K562 (cell line): ENCODE results near the gene TENT4B. TPM values are rescaled to one million over a fixed set of nuclear protein-coding genes. Genes with fewer than 3 reads are reported as not detected.
A peak's percentile ranks its signal among the peaks of the same experiment; 100 is the strongest.

Experiments
- DLX4 ChIP-seq: fragments of 250-450 bp; sonication (Bioruptor Pico); IDR thresholded peaks from 2 replicates; pipeline ENCODE4 v1.6.1; 2021; ENCODE audit warnings: mild to moderate bottlenecking
- ELK3 ChIP-seq: fragments of 450-650 bp; formaldehyde crosslinking; IDR thresholded peaks from 2 replicates; pipeline ENCODE4 v1.4.0; 2020; ENCODE audit warnings: mild to moderate bottlenecking
- EP400 ChIP-seq: fragments of 450-650 bp; IDR thresholded peaks from 2 replicates; pipeline ENCODE4 v1.6.1; 2017; ENCODE audit warnings: antibody characterized with exemption, mild to moderate bottlenecking, moderate library complexity
- GMEB1 ChIP-seq: fragments of 250-450 bp; sonication (Bioruptor Pico); IDR thresholded peaks from 2 replicates; pipeline ENCODE4 v1.4.0; 2020; ENCODE audit warnings: mild to moderate bottlenecking
- HMGN3 ChIP-seq: IDR thresholded peaks from 2 replicates; pipeline ENCODE4 v1.6.1; 2011; ENCODE audit warnings: borderline replicate concordance, low read depth, mild to moderate bottlenecking, mixed read lengths, low read length; ENCODE audit not compliant: insufficient read length; ENCODE audit errors: extremely low read depth
- HNRNPK ChIP-seq: fragments of 200-400 bp; formaldehyde crosslinking; IDR thresholded peaks from one replicate; pipeline ENCODE4 v1.6.1; 2018; ENCODE audit warnings: mild to moderate bottlenecking, low read depth, low read length; ENCODE audit not compliant: poor library complexity, severe bottlenecking
- HNRNPL ChIP-seq: fragments of 200-400 bp; formaldehyde crosslinking; IDR thresholded peaks from 2 replicates; pipeline ENCODE4 v1.6.1; 2017; ENCODE audit warnings: low read depth, mild to moderate bottlenecking, low read length
- LCOR ChIP-seq: sonication (generic); formaldehyde crosslinking; IDR thresholded peaks from 2 replicates; pipeline ENCODE4 v1.8.0; 2022; ENCODE audit warnings: mild to moderate bottlenecking, missing genetic modification reagents
- MIER1 ChIP-seq: fragments of 450-650 bp; IDR thresholded peaks from 2 replicates; pipeline ENCODE4 v1.6.1; 2016; ENCODE audit warnings: antibody characterized with exemption, mild to moderate bottlenecking, low read depth
- NEUROD1 ChIP-seq: fragments of 150-350 bp; IDR thresholded peaks from 2 replicates; pipeline ENCODE4 v1.6.1; 2014; ENCODE audit warnings: borderline replicate concordance, low read length, low read depth; ENCODE audit not compliant: partially characterized antibody
- NR0B1 ChIP-seq: fragments of 450-650 bp; IDR thresholded peaks from one replicate; pipeline ENCODE4 v1.6.1; 2018; ENCODE audit warnings: mild to moderate bottlenecking, moderate library complexity; ENCODE audit not compliant: partially characterized antibody
- PCBP2 ChIP-seq: fragments of 200-400 bp; formaldehyde crosslinking; IDR thresholded peaks from 2 replicates; pipeline ENCODE4 v1.6.1; 2018; ENCODE audit warnings: low read length, low read depth, mild to moderate bottlenecking, moderate library complexity; ENCODE audit not compliant: poor library complexity, severe bottlenecking
- RHOXF2B ChIP-seq: fragments of 250-450 bp; sonication (Bioruptor Pico); conservative IDR thresholded peaks from 2 replicates; pipeline ENCODE4 v1.5.1; 2021
- SLC30A9 ChIP-seq: fragments of 250-450 bp; sonication (Bioruptor Pico); IDR thresholded peaks from 2 replicates; pipeline ENCODE4 v1.8.0; 2022; ENCODE audit warnings: mild to moderate bottlenecking, moderate library complexity
- SRF ChIP-seq, 2 experiments: fragments of 250-450, 450-650 bp in 1 of 2; sonication (Bioruptor Pico) in 1 of 2; sonication (generic) in 1 of 2; formaldehyde crosslinking; IDR thresholded peaks; 2 replicates each; pipeline versions ENCODE4 v1.5.0 to v1.5.1; 2020 to 2022; ENCODE audit warnings: mild to moderate bottlenecking in 1 of 2, missing genetic modification reagents in 1 of 2
- STAT5A ChIP-seq: IDR thresholded peaks from 2 replicates; pipeline ENCODE4 v1.6.1; 2012; ENCODE audit warnings: low read length, inconsistent platforms, borderline replicate concordance
- TCF15 ChIP-seq: fragments of 250-450 bp; sonication (Bioruptor Pico); IDR thresholded peaks from 2 replicates; pipeline ENCODE4 v1.8.0; 2022; ENCODE audit warnings: moderate library complexity, mild to moderate bottlenecking, inconsistent platforms
- ZBTB17 ChIP-seq: fragments of 450-650 bp; formaldehyde crosslinking; IDR thresholded peaks from 2 replicates; pipeline ENCODE4 v1.4.0; 2020; ENCODE audit warnings: mild to moderate bottlenecking
- ZKSCAN8 ChIP-seq: fragments of 200-800 bp; sonication (Bioruptor generic); IDR thresholded peaks from 2 replicates; pipeline ENCODE4 v1.6.1; 2016; ENCODE audit warnings: missing genetic modification characterization, missing compliant biosample characterization
- ZNF143 ChIP-seq: sonication (generic); formaldehyde crosslinking; IDR thresholded peaks from 2 replicates; pipeline ENCODE4 v1.9.0; 2022; ENCODE audit warnings: mild to moderate bottlenecking, missing genetic modification reagents
- ZNF217 ChIP-seq: sonication (generic); formaldehyde crosslinking; IDR thresholded peaks from 2 replicates; pipeline ENCODE4 v1.8.0; 2022; ENCODE audit warnings: mild to moderate bottlenecking, missing genetic modification reagents
- ZNF274 ChIP-seq: IDR thresholded peaks from 2 replicates; pipeline ENCODE4 v1.6.1; 2011; ENCODE audit warnings: low read depth, mild to moderate bottlenecking, low read length, moderate library complexity, borderline replicate concordance
- ZNF408 ChIP-seq: fragments of 250-450 bp; sonication (Bioruptor Pico); IDR thresholded peaks from 2 replicates; pipeline ENCODE4 v1.4.0; 2020; ENCODE audit warnings: low read depth, mild to moderate bottlenecking, moderate library complexity
- polyA plus RNA-seq, 8 experiments: library from polyadenylated mRNA; depleted of rRNA in 4 of 8; stranded (reverse) in 5 of 8; unstranded in 3 of 8; fragments of >200 nt; fragmentation: Nextera tagmentation in 2 of 8; fragmentation: Illumina TruSeq in 1 of 8; extraction: Ambion mirVana in 2 of 8; extraction: Trizol in 1 of 8; gene quantifications; 2 replicates each; pipeline versions ENCODE4 v1.2.1 to v1.2.3, GENCODE V29; 2011 to 2014; ENCODE audit warnings: inconsistent platforms in 1 of 8, missing spikeins in 1 of 8
- total RNA-seq, 7 experiments: library from RNA; depleted of rRNA in 6 of 7; stranded (reverse); fragments of >200 nt in 6 of 7; fragmentation: Illumina TruSeq in 2 of 7; extraction: Trizol in 2 of 7; gene quantifications; 2 replicates each; pipeline versions ENCODE4 v1.2.1 to v1.2.3, GENCODE V29; 2011 to 2021; ENCODE audit warnings: low replicate concordance in 1 of 7

TENT4B gene
- total and polyA plus RNA-seq, 9 of the 15 experiments (the other 6 are each of a cell fraction or from before 2014, with no cell fraction given) = 5.2 to 8.4 (median 7.0) TPM

- TF ChIP-seq ZNF217 (no peak), ZBTB17 (CRISPR knock-in tag) (0 out of 2 replicates have a peak, but pooled peaks have one; percentile 58), SRF (CRISPR knock-in tag; IDR thresholded peaks at IDR 0.05) (no peak), ZNF408 (CRISPR knock-in tag) (no peak), HNRNPL (0 out of 2 replicates have a peak, but pooled peaks have one; percentile 33), LCOR (CRISPR knock-in tag) (peak; percentile 40; the same call in 1 of the 2 replicates), DLX4 (CRISPR knock-in tag) (no peak), HMGN3 (peak; percentile 50), RHOXF2B (CRISPR knock-in tag) (no peak), NR0B1 (no peak), GMEB1 (CRISPR knock-in tag) (no peak), STAT5A (no peak), SLC30A9 (CRISPR knock-in tag) (no peak), ELK3 (CRISPR knock-in tag) (no peak), ZNF274 (no peak), PCBP2 (no peak), EP400 (peak; percentile 80), HNRNPK (no peak), NEUROD1 (peak; percentile 33), MIER1 (no peak), TCF15 (CRISPR knock-in tag) (no peak), ZNF143 (no peak), ZKSCAN8 (no peak)
Measured at GRCh38 chr16:50266337-50267091, 113.4 kb downstream of the TENT4B start, which contains the start of gene ADCY7 (continued).
